WI38 (cell line): ENCODE measurements around the gene ACADS.

Experiments
- H3K4me3 ChIP-seq: 2 replicates; pipeline ENCODE4 v1.5.1; 2011; ENCODE audit warnings: low read depth, mild to moderate bottlenecking, control low read depth, low read length
- CTCF ChIP-seq: IDR thresholded peaks from 2 replicates; pipeline ENCODE4 v1.5.1; 2012; ENCODE audit warnings: low read depth, mild to moderate bottlenecking, control low read depth, low read length

Gene ACADS

GRCh38 chr12:120738252-120739030, 12.8 kb downstream of the ACADS start:
- H3K4me3 ChIP-seq, result no peak overlapping the region
- TF ChIP-seq CTCF, result no peak

- H3K4me3 ChIP-seq, result no peak overlapping the region
- no peak for TF ChIP-seq CTCF
These were observed 13.6 kb downstream of the ACADS start for GRCh38 chr12:120739031-120739762.

GRCh38 chr12:120739821-120740613, 14.4 kb downstream of the ACADS start:
- no peak for TF ChIP-seq CTCF
- no peak overlapping the region for H3K4me3 ChIP-seq

- no peak for TF ChIP-seq CTCF
- H3K4me3 ChIP-seq, result no peak overlapping the region
These were observed 15.2 kb downstream of the ACADS start for GRCh38 chr12:120740871-120741270.

- TF ChIP-seq CTCF, result no peak
- no peak overlapping the region for H3K4me3 ChIP-seq
These were observed 16.1 kb downstream of the ACADS start for GRCh38 chr12:120741476-120742421.

GRCh38 chr12:120744922-120745493, 19.4 kb downstream of the ACADS start:
- TF ChIP-seq CTCF, result no peak
- no peak overlapping the region for H3K4me3 ChIP-seq
